ENCODE results near the gene LRRTM2. TPM values are rescaled to one million over a fixed set of nuclear protein-coding genes. Genes with fewer than 3 reads are reported as not detected.

Gene LRRTM2
- total and polyA plus RNA-seq, 10 of the 15 experiments (the other 5 are each of a cell fraction or from before 2014, with no cell fraction given), result 0.04 to 0.14 (median 0.06) TPM; not detected in 2

- DNase-seq (ENCODE audit: low read depth, low spot score) (no peak), ATAC-seq (no peak), FAIRE-seq (no peak)
- Histone ChIP-seq H3K27me3 (replicated peaks in 1 of 2; ENCODE audit: control insufficient read depth in 2 of 2, insufficient read depth in 2 of 2, low read length in 1 of 2) (no peaks in the 10 kb centered on the region), H3K27ac (ENCODE audit: control insufficient read depth, insufficient read depth) (no peak overlapping the region), H3K9ac (ENCODE audit: control insufficient read depth, insufficient read depth, low read length) (no peak overlapping the region), H3K4me3 (no peak overlapping the region), H2AFZ (ENCODE audit: control insufficient read depth, low read depth, low read length) (no peak overlapping the region), H3K36me3 (ENCODE audit: control insufficient read depth in 2 of 2, insufficient read depth in 2 of 2, low read length in 1 of 2) (peaks cover 0 to 2% of the 10 kb centered on the region in 2 experiments; a peak in 2 of 4 replicates), H3K79me2 (ENCODE audit: control insufficient read depth, insufficient read depth, low read length) (no peaks in the 10 kb centered on the region), H3K4me2 (ENCODE audit: control insufficient read depth, insufficient read depth) (no peak overlapping the region), H3K9me3 (replicated peaks; ENCODE audit: control insufficient read depth, insufficient read depth, low read length) (no peaks in the 10 kb centered on the region), H4K20me1 (ENCODE audit: control insufficient read depth, insufficient read depth) (no peaks in the 10 kb centered on the region), H3K4me1 (ENCODE audit: control insufficient read depth, insufficient read depth, low read length) (no peaks in the 10 kb centered on the region)
- TF ChIP-seq DPF2 (IDR thresholded peaks at IDR 0.05) (no peak), GABPA (IDR thresholded peaks at IDR 0.05; ENCODE audit: low read depth) (no peak), JUND (IDR thresholded peaks at IDR 0.05; ENCODE audit: low read depth, low read length) (no peak), KLF5 (IDR thresholded peaks at IDR 0.05; ENCODE audit: partially characterized antibody) (no peak), STAT3 (IDR thresholded peaks at IDR 0.05; ENCODE audit: low read depth, low read length) (no peak), MYB (IDR thresholded peaks at IDR 0.05; ENCODE audit: borderline replicate concordance, low read depth, low read length) (no peak), NFYB (IDR thresholded peaks at IDR 0.05; ENCODE audit: insufficient read depth, low read depth, low read length) (no peak), NFIC (IDR thresholded peaks at IDR 0.05; ENCODE audit: low read depth, low read length) (no peak), SP1 (IDR thresholded peaks at IDR 0.05; ENCODE audit: low read depth, low read length) (no peak), ETV6 (conservative IDR thresholded peaks at IDR 0.05 in 1 of 2, IDR thresholded peaks at IDR 0.05 in 1 of 2; ENCODE audit: borderline replicate concordance in 1 of 2, low read depth in 1 of 2) (no peak), MEF2A (IDR thresholded peaks at IDR 0.05; ENCODE audit: insufficient read depth, low read depth, low read length) (no peak), ZNF384 (IDR thresholded peaks at IDR 0.05; ENCODE audit: borderline replicate concordance, low read depth, low read length) (no peak)
- TF ChIP-seq, protein P1, sequence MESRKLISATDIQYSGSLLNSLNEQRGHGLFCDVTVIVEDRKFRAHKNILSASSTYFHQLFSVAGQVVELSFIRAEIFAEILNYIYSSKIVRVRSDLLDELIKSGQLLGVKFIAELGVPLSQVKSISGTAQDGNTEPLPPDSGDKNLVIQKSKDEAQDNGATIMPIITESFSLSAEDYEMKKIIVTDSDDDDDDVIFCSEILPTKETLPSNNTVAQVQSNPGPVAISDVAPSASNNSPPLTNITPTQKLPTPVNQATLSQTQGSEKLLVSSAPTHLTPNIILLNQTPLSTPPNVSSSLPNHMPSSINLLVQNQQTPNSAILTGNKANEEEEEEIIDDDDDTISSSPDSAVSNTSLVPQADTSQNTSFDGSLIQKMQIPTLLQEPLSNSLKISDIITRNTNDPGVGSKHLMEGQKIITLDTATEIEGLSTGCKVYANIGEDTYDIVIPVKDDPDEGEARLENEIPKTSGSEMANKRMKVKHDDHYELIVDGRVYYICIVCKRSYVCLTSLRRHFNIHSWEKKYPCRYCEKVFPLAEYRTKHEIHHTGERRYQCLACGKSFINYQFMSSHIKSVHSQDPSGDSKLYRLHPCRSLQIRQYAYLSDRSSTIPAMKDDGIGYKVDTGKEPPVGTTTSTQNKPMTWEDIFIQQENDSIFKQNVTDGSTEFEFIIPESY (IDR thresholded peaks at IDR 0.05), result no peak
- TF ChIP-seq, protein P2, sequence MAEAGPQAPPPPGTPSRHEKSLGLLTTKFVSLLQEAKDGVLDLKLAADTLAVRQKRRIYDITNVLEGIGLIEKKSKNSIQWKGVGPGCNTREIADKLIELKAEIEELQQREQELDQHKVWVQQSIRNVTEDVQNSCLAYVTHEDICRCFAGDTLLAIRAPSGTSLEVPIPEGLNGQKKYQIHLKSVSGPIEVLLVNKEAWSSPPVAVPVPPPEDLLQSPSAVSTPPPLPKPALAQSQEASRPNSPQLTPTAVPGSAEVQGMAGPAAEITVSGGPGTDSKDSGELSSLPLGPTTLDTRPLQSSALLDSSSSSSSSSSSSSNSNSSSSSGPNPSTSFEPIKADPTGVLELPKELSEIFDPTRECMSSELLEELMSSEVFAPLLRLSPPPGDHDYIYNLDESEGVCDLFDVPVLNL (IDR thresholded peaks at IDR 0.05; ENCODE audit: low read depth, low read length), result no peak
- TF ChIP-seq, protein P3, sequence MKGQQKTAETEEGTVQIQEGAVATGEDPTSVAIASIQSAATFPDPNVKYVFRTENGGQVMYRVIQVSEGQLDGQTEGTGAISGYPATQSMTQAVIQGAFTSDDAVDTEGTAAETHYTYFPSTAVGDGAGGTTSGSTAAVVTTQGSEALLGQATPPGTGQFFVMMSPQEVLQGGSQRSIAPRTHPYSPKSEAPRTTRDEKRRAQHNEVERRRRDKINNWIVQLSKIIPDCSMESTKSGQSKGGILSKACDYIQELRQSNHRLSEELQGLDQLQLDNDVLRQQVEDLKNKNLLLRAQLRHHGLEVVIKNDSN (IDR thresholded peaks at IDR 0.05; ENCODE audit: borderline replicate concordance, extremely low read length, insufficient read depth, low read depth, low read length), result no peak
- TF ChIP-seq, protein P4, sequence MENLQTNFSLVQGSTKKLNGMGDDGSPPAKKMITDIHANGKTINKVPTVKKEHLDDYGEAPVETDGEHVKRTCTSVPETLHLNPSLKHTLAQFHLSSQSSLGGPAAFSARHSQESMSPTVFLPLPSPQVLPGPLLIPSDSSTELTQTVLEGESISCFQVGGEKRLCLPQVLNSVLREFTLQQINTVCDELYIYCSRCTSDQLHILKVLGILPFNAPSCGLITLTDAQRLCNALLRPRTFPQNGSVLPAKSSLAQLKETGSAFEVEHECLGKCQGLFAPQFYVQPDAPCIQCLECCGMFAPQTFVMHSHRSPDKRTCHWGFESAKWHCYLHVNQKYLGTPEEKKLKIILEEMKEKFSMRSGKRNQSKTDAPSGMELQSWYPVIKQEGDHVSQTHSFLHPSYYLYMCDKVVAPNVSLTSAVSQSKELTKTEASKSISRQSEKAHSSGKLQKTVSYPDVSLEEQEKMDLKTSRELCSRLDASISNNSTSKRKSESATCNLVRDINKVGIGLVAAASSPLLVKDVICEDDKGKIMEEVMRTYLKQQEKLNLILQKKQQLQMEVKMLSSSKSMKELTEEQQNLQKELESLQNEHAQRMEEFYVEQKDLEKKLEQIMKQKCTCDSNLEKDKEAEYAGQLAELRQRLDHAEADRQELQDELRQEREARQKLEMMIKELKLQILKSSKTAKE (IDR thresholded peaks at IDR 0.05; ENCODE audit: low read depth, poor library complexity, severe bottlenecking), result no peak
- TF ChIP-seq, protein P5, sequence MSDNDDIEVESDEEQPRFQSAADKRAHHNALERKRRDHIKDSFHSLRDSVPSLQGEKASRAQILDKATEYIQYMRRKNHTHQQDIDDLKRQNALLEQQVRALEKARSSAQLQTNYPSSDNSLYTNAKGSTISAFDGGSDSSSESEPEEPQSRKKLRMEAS (IDR thresholded peaks at IDR 0.05; ENCODE audit: low read depth, low read length), result no peak
- in situ Hi-C loops (cut with MboI) (no loop called here), intact Hi-C loops (cut with micrococcal nuclease; ENCODE audit: unreplicated experiment) (no loop called here)
- ChIA-PET POLR2A (interaction anchor here (0.6 kb wide), 1 partner anchor 76 kb away, joined by 3 read pairs; no protein-coding TSS in a partner anchor), CTCF (interaction anchor here (0.6 kb wide), 1 partner anchor 76 kb away, joined by 3 read pairs; no protein-coding TSS in a partner anchor), RAD21 (ENCODE audit: unreplicated experiment) (no interaction called here), SMC1A (ENCODE audit: uncharacterized antibody, unreplicated experiment) (interaction anchor here (1.0 to 1.6 kb wide), 2 partner anchors 11 to 100 kb away, joined by 3 read pairs; no protein-coding TSS in a partner anchor)
- BruUV-seq (replicated peaks), result no TSS peak
- WGBS (ENCODE audit: insufficient coverage, insufficient replicate concordance, low lambda C conversion rate, missing lambda C conversion rate), result 93% methylated on average over 2 of the region's 2 CpGs
Measured at GRCh38 chr5:138901716-138902115, 26.6 kb upstream of the LRRTM2 start.

All from GM12878 (cell line).